K562 (cell line): ENCODE measurements around the gene FAM204A. TPM values are rescaled to one million over a fixed set of nuclear protein-coding genes. Genes with fewer than 3 reads are reported as not detected.

Experiments
- AFF4 ChIP-seq: sonication (generic); formaldehyde crosslinking; IDR thresholded peaks from 2 replicates; pipeline ENCODE4 v1.8.0; 2023; ENCODE audit warnings: mild to moderate bottlenecking, missing genetic modification reagents
- CBX2 ChIP-seq: fragments of 200-600 bp; sonication (generic); IDR thresholded peaks from one replicate; pipeline ENCODE4 v1.6.1; 2012; ENCODE audit warnings: mild to moderate bottlenecking, low read length, inconsistent platforms; ENCODE audit not compliant: insufficient read depth, poor library complexity, severe bottlenecking
- COPS2 ChIP-seq: fragments of 450-650 bp; conservative IDR thresholded peaks from 2 replicates; pipeline ENCODE4 v1.6.1; 2016; ENCODE audit warnings: mild to moderate bottlenecking, moderate library complexity
- HNRNPLL ChIP-seq: fragments of 200-400 bp; formaldehyde crosslinking; IDR thresholded peaks from 2 replicates; pipeline ENCODE4 v1.6.1; 2017; ENCODE audit warnings: low read length, low read depth, mild to moderate bottlenecking; ENCODE audit not compliant: poor library complexity, severe bottlenecking
- MAZ ChIP-seq, 2 experiments: fragments of 450-650 bp in 1 of 2; sonication (generic) in 1 of 2; formaldehyde crosslinking; IDR thresholded peaks in 1 of 2; conservative IDR thresholded peaks in 1 of 2; 2 replicates each; pipeline versions ENCODE4 v1.4.0 to v1.5.0; 2020; ENCODE audit warnings: mild to moderate bottlenecking in 1 of 2, missing genetic modification reagents in 1 of 2
- MCM7 ChIP-seq, 2 experiments: fragments of 450-650 bp; IDR thresholded peaks; 2 replicates each; pipeline ENCODE4 v1.6.1; 2016 to 2018
- PHF20 ChIP-seq: fragments of 450-650 bp; IDR thresholded peaks from 2 replicates; pipeline ENCODE4 v1.6.1; 2018; ENCODE audit not compliant: partially characterized antibody
- PTTG1 ChIP-seq: fragments of 450-650 bp; IDR thresholded peaks from 2 replicates; pipeline ENCODE4 v1.6.1; 2016; ENCODE audit warnings: low read depth, mild to moderate bottlenecking, missing genetic modification characterization, missing compliant biosample characterization
- RCOR1 ChIP-seq, 2 experiments: IDR thresholded peaks; 2 replicates each; pipeline ENCODE4 v1.6.1; 2012; ENCODE audit warnings: low read depth in 2 of 2, low read length in 2 of 2, borderline replicate concordance in 1 of 2, improper control_type of control experiment in 1 of 2
- SREBF2 ChIP-seq: sonication (generic); formaldehyde crosslinking; IDR thresholded peaks from 2 replicates; pipeline ENCODE4 v1.4.0; 2020; ENCODE audit warnings: mild to moderate bottlenecking, missing genetic modification reagents
- TRIM28 ChIP-seq: fragments of 450-650 bp; IDR thresholded peaks from 2 replicates; pipeline ENCODE4 v1.6.1; 2017
- ZBTB17 ChIP-seq: fragments of 450-650 bp; formaldehyde crosslinking; IDR thresholded peaks from 2 replicates; pipeline ENCODE4 v1.4.0; 2020; ENCODE audit warnings: mild to moderate bottlenecking
- ZBTB40 ChIP-seq, 2 experiments: fragments of 450-650 bp in 1 of 2; sonication (generic) in 1 of 2; formaldehyde crosslinking in 1 of 2; IDR thresholded peaks; 2 replicates each; pipeline versions ENCODE4 v1.7.1 to v1.9.0; 2016 to 2022; ENCODE audit warnings: inconsistent platforms in 1 of 2, mild to moderate bottlenecking in 1 of 2, missing genetic modification reagents in 1 of 2
- ZSCAN32 ChIP-seq: fragments of 450-650 bp; formaldehyde crosslinking; IDR thresholded peaks from 2 replicates; pipeline ENCODE4 v1.4.0; 2020; ENCODE audit warnings: mild to moderate bottlenecking, moderate library complexity
- polyA plus RNA-seq, 8 experiments: library from polyadenylated mRNA; depleted of rRNA in 4 of 8; stranded (reverse) in 5 of 8; unstranded in 3 of 8; fragments of >200 nt; fragmentation: Nextera tagmentation in 2 of 8; fragmentation: Illumina TruSeq in 1 of 8; extraction: Ambion mirVana in 2 of 8; extraction: Trizol in 1 of 8; gene quantifications; 2 replicates each; pipeline versions ENCODE4 v1.2.1 to v1.2.3, GENCODE V29; 2011 to 2014; ENCODE audit warnings: inconsistent platforms in 1 of 8, missing spikeins in 1 of 8
- total RNA-seq, 7 experiments: library from RNA; depleted of rRNA in 6 of 7; stranded (reverse); fragments of >200 nt in 6 of 7; fragmentation: Illumina TruSeq in 2 of 7; extraction: Trizol in 2 of 7; gene quantifications; 2 replicates each; pipeline versions ENCODE4 v1.2.1 to v1.2.3, GENCODE V29; 2011 to 2021; ENCODE audit warnings: low replicate concordance in 1 of 7

The FAM204A gene
- total and polyA plus RNA-seq, 9 of the 15 experiments (the other 6 are each of a cell fraction or from before 2014, with no cell fraction given), result 29.0 to 64.5 (median 44.9) TPM

- TF ChIP-seq PTTG1 (tag) (no peak), RCOR1 (IDR thresholded peaks at IDR 0.05; ENCODE audit: borderline replicate concordance in 1 of 2, low read depth in 2 of 2, low read length in 2 of 2) (no peak), MCM7 (IDR thresholded peaks at IDR 0.05) (no peak), COPS2 (no peak), AFF4 (no peak), TRIM28 (no peak), MAZ (CRISPR knock-in tag; conservative IDR thresholded peaks at IDR 0.05 in 1 of 2, IDR thresholded peaks at IDR 0.05 in 1 of 2) (no peak), ZBTB40 (IDR thresholded peaks at IDR 0.05) (peak; percentile 68), ZBTB40 (CRISPR knock-in tag; IDR thresholded peaks at IDR 0.05) (no peak), HNRNPLL (no peak), PHF20 (peak; percentile 96), SREBF2 (no peak), ZSCAN32 (CRISPR knock-in tag) (no peak), ZBTB17 (no peak), CBX2 (no peak)
Observed at GRCh38 chr10:118341791-118342637, at the start of gene FAM204A (continued).
